Keratinocyte (primary cell): ENCODE data around the gene P3H2.

ENCODE experiments used
- EZH2 ChIP-seq: IDR thresholded peaks from one replicate; pipeline ENCODE4 v1.6.1; 2012; ENCODE audit warnings: inconsistent platforms, mild to moderate bottlenecking, low read length, moderate library complexity
- TF ChIP-seq, protein P1 (sequence below), 3 experiments: IDR thresholded peaks in 1 of 3; conservative IDR thresholded peaks in 1 of 3; optimal IDR thresholded peaks in 1 of 3; 2 replicates in 2 of 3; 3 replicates in 1 of 3; pipeline versions ENCODE3 to v1.5.1; 2011; ENCODE audit warnings: low read length in 3 of 3, mild to moderate bottlenecking in 3 of 3, moderate library complexity in 2 of 3, control low read depth in 1 of 3, inconsistent platforms in 1 of 3; ENCODE audit not compliant: insufficient read depth in 2 of 3; ENCODE audit errors: extremely low read depth in 1 of 3

DNA sequence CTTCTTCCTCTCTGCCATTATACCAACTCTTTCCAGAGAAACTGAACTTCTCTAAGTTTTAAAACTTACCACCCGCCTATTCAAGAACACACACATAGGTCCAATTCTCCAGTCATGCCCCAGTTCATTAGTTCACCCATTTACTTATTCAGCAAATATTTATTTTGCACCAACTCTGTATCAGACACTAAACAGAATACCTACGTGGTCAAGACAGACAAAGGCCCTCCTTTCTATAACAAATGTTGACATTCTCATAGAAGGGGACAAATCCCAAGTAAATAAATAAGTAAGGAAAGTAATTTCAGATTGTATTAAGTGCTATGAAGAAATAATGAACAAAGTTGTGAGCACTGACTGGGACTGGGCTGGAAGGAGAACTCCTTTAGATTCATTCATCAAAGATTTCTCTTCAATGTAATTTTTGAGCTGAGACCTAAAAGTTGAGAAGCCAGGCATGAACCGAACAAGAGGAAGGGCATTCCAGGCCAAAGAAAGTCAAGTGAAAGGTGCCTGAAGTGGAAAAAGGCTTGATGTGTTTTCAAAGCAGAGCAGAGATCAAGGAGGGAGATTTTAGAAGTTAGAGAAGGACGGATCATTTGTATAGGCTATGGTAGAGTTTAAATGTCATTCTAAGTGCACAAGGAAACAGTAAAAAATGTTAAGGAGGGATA is 120.4 kb downstream of the P3H2 start:
- TF ChIP-seq EZH2 = no peak
- TF ChIP-seq, protein P1, sequence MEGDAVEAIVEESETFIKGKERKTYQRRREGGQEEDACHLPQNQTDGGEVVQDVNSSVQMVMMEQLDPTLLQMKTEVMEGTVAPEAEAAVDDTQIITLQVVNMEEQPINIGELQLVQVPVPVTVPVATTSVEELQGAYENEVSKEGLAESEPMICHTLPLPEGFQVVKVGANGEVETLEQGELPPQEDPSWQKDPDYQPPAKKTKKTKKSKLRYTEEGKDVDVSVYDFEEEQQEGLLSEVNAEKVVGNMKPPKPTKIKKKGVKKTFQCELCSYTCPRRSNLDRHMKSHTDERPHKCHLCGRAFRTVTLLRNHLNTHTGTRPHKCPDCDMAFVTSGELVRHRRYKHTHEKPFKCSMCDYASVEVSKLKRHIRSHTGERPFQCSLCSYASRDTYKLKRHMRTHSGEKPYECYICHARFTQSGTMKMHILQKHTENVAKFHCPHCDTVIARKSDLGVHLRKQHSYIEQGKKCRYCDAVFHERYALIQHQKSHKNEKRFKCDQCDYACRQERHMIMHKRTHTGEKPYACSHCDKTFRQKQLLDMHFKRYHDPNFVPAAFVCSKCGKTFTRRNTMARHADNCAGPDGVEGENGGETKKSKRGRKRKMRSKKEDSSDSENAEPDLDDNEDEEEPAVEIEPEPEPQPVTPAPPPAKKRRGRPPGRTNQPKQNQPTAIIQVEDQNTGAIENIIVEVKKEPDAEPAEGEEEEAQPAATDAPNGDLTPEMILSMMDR (optimal IDR thresholded peaks at IDR 0.05 in 1 of 3, IDR thresholded peaks at IDR 0.05 in 1 of 3, conservative IDR thresholded peaks at IDR 0.05 in 1 of 3; ENCODE audit: extremely low read depth in 1 of 3, insufficient read depth in 2 of 3, low read length in 3 of 3) = no peak
